Measurements from ENCODE around the gene PGM2L1. TPM values are rescaled to one million over a fixed set of nuclear protein-coding genes. Genes with fewer than 3 reads are reported as not detected.
A peak's percentile ranks its signal among the peaks of the same experiment; 100 is the strongest.

Gene PGM2L1
- total and polyA plus RNA-seq, 2 of the 13 experiments (the other 11 are each of a cell fraction or from before 2014, with no cell fraction given), result 0.57 to 1.2 TPM

GRCh38 chr11:74398244-74399159 is at the start of gene PGM2L1 (continued):
- no peak for TF ChIP-seq ZNF619 (CRISPR knock-in tag; IDR thresholded peaks at IDR 0.05)
- TF ChIP-seq MXD1 (CRISPR knock-in tag; IDR thresholded peaks at IDR 0.05), result 0 out of 2 replicates have a peak, but pooled peaks have one; percentile 8
- TF ChIP-seq ZNF235 (CRISPR knock-in tag; IDR thresholded peaks at IDR 0.05; ENCODE audit: borderline replicate concordance), result peak; percentile 15; the same call in 1 of the 2 replicates
- TF ChIP-seq HCFC1 (IDR thresholded peaks at IDR 0.05; ENCODE audit: low read depth, low read length), result peak; percentile 92
- TF ChIP-seq ZNF678 (CRISPR knock-in tag; IDR thresholded peaks at IDR 0.05), result no peak
- peak; percentile 70 for TF ChIP-seq PHF8 (CRISPR knock-in tag; IDR thresholded peaks at IDR 0.05)
- TF ChIP-seq KDM3A (CRISPR knock-in tag; IDR thresholded peaks at IDR 0.05; ENCODE audit: low read depth), result no peak
- 0 out of 2 replicates have a peak, but pooled peaks have one; percentile 12 for TF ChIP-seq LBX2 (CRISPR knock-in tag; IDR thresholded peaks at IDR 0.05; ENCODE audit: borderline replicate concordance)
- 0 out of 2 replicates have a peak, but pooled peaks have one; percentile 8 for TF ChIP-seq UBTF (CRISPR knock-in tag; IDR thresholded peaks at IDR 0.05)
- TF ChIP-seq KLF16 (CRISPR knock-in tag; IDR thresholded peaks at IDR 0.05), result peak in 1 of 2 experiments; percentile 58; a peak in 1 of 4 replicates
- TF ChIP-seq ZNF124 (CRISPR knock-in tag; IDR thresholded peaks at IDR 0.05), result peak; percentile 52; the same call in 1 of the 2 replicates
- 0 out of 2 replicates have a peak, but pooled peaks have one; percentile 32 for TF ChIP-seq SRY (CRISPR knock-in tag; IDR thresholded peaks at IDR 0.05)
- no peak; the same call in 1 of the 2 replicates for TF ChIP-seq NCOR1 (IDR thresholded peaks at IDR 0.05; ENCODE audit: borderline replicate concordance, low read length)
- no peak for TF ChIP-seq RARG (CRISPR knock-in tag; IDR thresholded peaks at IDR 0.05; ENCODE audit: low read depth)
- peak; percentile 99 for TF ChIP-seq PATZ1 (CRISPR knock-in tag; IDR thresholded peaks at IDR 0.05)
- peak; percentile 30; the same call in 1 of the 2 replicates for TF ChIP-seq TAF1 (CRISPR knock-in tag; IDR thresholded peaks at IDR 0.05)
- TF ChIP-seq POLR2G (IDR thresholded peaks at IDR 0.05; ENCODE audit: low read depth, low read length), result peak; percentile 74
- TF ChIP-seq IKZF5 (CRISPR knock-in tag; IDR thresholded peaks at IDR 0.05), result peak; percentile 36; the same call in 1 of the 2 replicates
- no peak for TF ChIP-seq MTF1 (CRISPR knock-in tag; IDR thresholded peaks at IDR 0.05)
- no peak for TF ChIP-seq DPF2 (CRISPR knock-in tag; IDR thresholded peaks at IDR 0.05; ENCODE audit: borderline replicate concordance, low read depth)
